Left lobe of liver (tissue), 2 donors: ENCODE results near the gene CD40LG. TPM values are rescaled to one million over a fixed set of nuclear protein-coding genes. Genes with fewer than 3 reads are reported as not detected.

Experiments
- ATAC-seq: fragments of 200-7000 bp; cut with Tn5 transposase; one replicate; pipeline ENCODE4 v1.9.1; 2020; ENCODE audit warnings: mild to moderate bottlenecking, moderate library complexity
- DNase-seq: peaks from one replicate; pipeline ENCODE4 v3.0.0-alpha.2; 2020; ENCODE audit warnings: low spot score
- total RNA-seq: library from RNA; stranded (reverse); gene quantifications from one replicate; pipeline ENCODE4 v1.2.1, GENCODE V29; 2021
- donor health status: DM: no; HTN: no; CAD: no; lungs with moderate emphysema.
- donor health status: DM: no; HTN: yes; CAD: no.

CD40LG gene
- 0.15 TPM for total RNA-seq

DNA sequence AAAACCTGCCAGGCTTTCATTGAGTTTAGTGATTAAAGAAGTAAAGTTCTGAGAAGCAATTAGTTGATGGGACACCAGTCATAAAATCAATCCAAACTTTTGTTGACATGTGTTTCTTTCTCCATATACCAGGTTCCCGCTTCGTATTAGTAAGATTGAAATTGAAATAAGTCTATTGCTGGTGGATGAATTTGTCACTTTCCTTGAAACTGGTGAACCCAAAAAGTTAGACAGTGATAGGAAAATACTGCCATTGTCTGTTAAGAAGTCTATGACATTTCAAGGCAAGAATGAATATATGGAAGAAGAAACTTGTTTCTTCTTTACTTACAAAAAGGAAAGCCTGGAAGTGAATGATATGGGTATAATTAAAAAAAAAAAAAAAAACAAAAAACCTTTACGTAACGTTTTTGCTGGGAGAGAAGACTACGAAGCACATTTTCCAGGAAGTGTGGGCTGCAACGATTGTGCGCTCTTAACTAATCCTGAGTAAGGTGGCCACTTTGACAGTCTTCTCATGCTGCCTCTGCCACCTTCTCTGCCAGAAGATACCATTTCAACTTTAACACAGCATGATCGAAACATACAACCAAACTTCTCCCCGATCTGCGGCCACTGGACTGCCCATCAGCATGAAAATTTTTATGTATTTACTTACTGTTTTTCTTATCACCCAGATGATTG, at the start of gene CD40LG:
TSS of gene CD40LG (plus strand) at position 482 of the 684 bp plus-strand sequence. CDS start at position 573, 91 bp downstream.
- ATAC-seq (no peak), DNase-seq (no peak)

DNA sequence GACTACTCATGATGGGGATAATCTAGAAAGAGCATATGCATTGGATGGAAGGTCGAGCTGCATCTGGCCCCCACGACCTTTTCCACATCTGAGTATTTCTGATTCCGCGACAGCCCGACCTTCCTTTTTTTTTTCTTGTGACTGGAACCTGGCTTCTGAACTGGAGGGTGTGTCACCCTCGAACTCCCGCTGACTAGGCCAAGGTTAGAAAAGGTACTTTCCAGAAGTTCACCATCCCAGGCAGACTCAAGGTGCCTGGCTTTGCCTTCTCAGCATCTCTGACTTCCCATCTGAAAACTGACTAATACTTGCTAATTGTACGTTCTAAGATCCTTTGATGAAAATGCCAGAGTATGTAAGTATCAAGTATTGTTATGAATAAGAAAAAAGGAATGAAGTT, 49.3 kb upstream of the CD40LG start:
- ATAC-seq (no peak), DNase-seq (no peak)

DNA sequence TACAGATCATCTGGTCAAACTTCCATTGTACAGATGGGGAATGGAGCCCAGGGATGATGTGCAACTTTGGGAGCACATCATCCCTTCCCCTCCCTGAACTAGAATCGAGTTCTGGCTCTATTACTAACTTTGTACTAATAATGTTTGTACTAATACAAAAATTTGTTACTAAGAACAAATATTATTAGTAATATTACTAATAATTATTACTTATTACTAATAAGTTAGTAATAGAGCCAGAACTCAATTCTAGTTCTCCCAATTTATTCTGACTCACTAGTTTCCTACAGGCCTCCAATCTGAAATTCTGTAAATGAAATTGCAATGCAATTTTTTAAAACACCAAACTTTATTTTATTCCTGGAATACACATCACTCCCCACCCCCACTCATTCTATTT, 47.9 kb upstream of the CD40LG start:
- ATAC-seq, result no peak
- no peak for DNase-seq

DNA sequence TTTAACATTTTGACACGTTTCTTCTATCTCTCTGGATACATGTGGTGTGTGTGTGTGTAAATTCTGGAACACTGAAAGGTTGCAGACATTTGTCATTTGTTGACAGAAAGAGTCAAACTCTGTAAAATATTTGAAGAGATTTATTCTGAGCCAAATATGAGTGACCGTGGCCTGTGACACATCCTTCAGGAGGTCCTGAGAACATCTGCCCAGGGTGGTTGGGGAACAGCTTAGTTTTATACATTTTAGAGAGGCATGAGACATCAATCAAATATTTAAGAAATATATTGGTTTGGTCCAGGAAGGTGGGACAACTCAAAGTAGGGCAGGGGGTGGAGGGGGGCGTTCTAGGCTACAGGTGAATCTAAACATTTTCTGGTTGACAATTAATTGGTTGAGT, 40.7 kb upstream of the CD40LG start:
- ATAC-seq (no peak), DNase-seq (no peak)

DNA sequence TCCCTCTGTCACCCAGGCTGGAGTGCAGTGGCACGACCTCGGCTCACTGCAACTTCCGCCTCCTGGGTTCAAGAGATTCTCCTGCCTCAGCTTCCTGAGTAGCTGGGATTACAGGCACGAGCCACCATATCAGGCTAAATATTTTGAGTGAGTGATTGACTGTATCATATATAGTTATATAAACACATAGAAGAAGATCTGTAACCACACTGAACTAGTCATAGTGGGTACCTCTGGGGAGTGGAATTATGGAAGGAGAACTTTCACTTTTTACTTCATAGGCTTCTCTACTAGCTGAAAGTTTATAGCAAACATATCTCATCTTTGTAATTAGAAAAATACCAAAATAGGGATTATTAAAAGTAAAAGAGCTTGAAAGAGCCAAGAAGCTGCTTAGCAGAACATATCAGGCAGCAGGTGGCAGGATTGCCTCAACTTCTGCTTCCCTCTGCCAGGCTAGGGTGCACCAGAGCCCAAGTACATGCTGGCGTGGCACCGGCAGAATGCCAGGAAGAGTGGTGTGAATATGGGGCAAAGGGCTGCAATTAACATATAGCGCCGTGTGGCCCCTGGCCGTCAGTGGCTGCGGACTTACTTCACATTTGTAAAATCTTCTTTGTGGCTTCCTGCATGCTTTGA, 39.5 kb upstream of the CD40LG start:
- ATAC-seq, result peak; percentile 77
- peak; percentile 46 for DNase-seq

DNA sequence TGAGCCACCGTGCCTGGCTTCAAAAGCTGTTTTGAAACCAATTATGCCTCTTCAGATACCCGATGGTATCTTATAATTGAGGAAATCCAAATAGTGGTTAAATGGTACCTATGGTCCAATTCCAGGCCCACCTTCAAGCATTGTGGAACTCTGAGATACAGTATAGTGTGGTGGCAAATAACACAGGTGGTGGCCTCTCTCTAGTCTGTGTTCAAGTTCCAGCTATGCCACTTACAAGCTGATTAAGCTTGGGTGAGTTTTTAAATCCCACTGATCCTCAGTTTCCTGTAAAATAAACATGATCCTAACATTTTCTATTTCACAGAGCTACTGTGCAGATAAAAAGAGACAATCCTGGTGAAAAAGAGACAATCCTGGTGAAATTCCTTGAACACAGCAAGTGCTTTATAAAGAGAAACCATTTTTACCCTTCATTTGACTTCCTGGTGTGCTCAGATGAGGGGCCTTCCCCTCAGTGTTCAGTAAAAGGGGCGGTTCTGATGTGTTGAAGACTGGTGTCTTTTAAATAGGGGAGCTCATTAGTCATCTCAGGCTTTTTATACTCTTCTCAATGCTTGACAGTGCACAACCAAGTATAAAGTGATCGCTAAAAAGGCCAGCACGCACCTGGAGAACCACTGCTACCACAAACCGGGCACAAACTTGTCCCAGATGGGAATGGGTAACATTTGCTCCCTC, 30.8 kb upstream of the CD40LG start:
- DNase-seq (no peak), ATAC-seq (no peak)

DNA sequence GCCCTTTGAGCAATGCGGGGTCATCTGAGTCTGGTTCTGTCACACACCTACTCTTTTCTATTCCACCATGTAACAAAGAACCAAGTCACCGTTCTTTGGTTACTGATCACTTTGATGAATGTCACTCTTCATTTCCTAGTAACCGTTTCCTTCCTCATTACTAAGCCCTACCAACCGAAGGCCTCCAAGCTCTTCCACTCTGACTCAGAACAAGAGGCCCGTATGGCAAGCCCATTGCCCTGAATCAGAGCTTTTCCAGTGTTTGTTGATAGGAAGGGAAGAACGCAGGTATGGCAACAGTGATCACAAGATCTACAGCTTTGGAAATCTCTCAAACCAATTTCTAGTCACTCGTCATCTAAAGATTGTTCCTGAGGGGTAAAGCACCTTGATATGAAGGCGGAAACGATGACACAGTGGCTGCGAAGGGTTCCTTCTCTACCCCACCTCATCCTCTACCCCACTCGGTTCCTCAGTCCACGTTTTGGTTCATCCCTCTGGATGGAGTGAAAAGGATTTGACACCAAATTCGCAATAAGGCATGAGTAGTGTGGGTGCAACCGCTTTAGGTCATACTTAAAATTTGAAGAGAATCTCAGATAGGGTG, 28.0 kb upstream of the CD40LG start:
- ATAC-seq (no peak), DNase-seq (no peak)

DNA sequence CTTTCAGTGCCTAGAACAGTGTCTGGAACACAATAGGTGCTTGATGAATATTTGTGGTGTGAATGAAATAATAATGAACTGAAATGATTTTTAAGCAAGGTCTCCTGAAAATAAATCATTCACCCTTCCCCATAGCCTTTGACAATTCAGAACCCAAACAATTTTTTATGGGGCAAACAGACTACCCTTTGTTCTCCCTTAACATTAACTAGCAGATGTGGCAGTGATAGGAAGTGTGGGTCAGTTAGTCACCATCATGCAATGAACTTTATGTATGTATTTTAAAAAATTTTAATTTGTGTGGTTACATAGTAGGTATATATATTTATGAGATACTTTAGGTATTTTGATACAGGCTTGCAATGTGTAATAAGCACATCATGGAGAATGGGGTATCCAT, 27.2 kb upstream of the CD40LG start:
- no peak for ATAC-seq
- DNase-seq, result no peak

DNA sequence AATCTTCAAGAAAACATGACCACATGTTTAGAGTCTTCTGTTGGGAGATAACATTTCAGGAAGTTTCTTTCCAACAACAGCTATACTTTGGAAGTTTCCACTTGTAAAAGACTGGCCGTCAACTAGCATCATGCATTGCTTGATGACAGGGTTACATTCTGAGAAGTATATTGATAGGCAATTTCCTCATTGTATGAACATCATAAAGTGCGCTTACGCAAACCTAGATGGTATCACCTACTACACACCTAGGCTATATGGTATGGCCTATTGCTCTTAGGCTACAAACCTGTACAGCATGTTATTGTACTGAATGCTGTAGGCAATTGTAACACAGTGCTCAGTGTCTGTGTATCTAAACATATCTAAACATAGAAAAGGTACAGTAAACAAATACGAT, 25.4 kb upstream of the CD40LG start:
- ATAC-seq (no peak), DNase-seq (no peak)

DNA sequence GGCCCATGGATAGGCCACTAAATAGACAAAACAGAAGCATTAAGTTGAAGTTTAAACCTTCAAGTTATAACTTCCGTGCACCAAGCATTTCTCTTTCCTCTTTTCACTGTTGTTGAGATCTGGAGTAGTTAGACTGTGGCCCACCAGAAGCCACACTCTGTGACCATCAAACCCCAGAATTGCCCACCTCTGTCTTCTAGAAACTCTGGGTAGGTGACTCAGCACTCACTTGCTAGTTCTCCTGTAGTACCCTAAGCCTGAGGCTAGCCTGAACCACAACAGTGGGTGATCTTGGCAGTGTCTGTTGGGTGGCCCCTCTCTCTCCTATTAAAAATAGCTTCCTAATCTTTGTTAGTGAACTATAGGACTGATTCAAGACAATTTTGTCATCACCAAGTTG, 24.6 kb upstream of the CD40LG start:
- ATAC-seq, result no peak

DNA sequence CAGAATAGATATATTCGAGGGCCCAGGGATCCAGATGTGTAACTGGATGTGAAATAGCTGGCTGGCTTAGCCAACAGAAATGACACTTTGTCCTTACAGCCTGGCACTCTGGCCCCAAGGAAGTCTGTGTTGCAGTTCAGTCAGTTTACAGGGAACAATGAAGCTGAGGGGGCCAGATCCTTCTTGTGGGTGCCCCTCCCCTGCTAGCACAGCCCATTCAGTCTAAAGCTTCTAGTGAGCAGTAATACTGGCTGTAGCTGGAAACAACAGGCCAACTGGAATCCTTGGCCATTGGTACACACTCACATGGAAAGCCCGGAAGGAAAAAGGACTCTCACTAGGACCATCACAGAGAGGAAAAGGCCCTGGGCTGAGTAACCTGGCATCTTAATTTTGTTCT, 22.7 kb upstream of the CD40LG start:
- DNase-seq (no peak), ATAC-seq (no peak)

More for the DNA sequence above, 24.6 kb upstream of the CD40LG start:
- DNase-seq, result no peak

DNA sequence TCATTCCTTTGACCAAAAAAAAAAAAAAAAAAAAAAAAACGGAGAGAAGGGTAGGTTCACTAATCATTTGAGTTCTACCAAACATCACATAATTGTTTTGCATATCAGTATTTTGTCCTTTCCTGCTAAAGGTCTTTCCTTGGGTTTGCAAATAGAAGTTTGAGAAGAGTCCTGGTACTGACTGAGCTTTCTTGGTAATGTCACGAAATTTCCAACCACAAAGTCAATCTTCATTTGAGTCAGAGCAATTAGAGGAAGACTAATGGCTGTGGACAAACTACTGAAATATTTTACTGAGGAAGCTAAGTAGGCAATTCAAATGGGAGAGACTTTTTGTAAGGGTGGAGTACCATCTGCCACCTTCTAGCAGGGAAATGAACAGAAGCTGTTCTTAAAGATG, 21.7 kb upstream of the CD40LG start:
- no peak for DNase-seq
- no peak for ATAC-seq

DNA sequence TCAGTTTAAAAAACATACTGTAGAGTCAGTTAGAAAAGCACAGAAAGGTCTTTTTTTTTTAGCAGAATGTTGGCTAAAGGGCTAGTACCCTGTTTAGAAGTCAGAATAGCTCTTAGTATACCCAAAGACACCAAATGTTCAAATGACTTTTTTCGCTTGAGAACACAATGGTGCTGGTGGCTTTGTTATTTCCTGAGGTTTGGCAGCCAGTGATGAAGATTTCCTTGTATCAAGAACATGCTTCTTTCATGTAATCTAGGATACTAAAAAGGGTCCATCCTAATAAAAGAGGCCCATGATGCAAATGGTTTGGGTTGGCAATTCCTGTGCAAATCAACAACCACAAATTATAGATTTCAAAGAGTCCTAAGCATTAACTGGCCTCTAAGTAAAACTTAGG, 21.1 kb upstream of the CD40LG start:
- no peak for DNase-seq
- no peak for ATAC-seq

DNA sequence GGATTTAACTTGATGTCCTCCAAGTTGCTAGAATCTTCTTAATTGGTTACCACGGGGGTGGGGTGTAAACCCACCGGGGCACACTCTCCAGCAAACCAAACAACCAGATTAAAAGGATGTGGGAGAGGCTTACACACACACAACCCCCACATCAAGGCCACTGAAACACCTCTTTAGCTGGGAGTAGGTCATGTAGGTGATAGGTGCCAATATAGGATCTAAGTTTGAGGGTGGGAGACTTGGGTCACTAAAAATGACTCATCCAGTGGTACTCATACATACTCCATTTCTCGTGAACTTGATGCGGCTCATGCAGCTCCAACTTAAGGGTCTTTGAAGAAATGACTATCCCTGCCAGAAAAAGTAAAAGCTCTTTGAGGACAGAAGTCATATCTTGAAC, 20.5 kb upstream of the CD40LG start:
- DNase-seq (no peak), ATAC-seq (no peak)

DNA sequence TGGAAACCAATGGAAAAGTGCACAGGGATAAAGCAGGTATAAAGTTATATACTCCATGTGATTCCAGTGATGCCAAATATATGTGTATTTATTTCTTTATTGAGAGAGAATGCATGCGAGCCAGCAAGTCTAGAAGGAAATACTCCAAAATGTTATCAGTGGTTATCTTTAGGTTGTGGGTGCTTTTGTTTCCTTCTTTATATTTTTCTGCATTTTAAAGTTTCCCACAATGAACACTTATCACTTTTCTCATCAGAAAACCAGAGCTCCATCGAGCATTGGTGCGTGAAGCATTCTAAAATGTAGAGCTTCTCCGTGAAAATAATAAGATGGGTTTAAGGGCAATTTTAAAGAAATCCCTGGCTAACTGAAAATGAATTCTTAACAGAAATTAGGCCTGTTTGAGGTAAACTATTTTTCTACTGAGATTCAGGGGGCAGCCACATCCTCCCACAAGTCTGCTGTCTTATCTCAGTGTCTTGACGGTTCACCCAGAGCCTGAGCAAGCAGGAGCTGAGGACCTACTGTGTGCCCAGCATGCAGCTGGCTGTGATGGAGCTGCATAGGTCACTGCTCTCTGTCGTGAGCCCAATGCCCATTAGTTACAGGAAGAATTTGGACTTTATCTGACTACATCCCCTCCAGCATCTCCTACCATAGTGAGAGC, 18.7 kb upstream of the CD40LG start:
- DNase-seq (no peak), ATAC-seq (no peak)

DNA sequence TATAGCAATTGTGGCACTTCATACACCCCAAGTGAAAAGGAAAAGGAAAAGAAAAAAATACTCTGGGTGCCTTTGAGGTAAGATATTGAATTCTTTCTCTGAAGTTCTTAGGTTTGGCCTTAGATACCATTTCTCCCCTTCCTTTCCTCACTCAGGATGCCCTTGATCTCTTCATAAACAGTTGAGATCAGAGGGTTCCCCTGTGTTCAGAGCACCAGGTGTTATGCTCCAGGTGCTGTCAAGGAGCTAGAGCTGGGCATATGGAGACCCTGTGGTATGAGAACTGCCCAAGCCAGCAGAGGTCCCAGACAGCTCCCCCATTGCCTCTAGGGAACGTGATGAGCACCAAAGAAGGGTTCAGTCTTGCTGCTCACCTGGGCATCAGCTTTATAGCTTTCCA, 17.1 kb upstream of the CD40LG start:
- ATAC-seq (no peak), DNase-seq (no peak)

DNA sequence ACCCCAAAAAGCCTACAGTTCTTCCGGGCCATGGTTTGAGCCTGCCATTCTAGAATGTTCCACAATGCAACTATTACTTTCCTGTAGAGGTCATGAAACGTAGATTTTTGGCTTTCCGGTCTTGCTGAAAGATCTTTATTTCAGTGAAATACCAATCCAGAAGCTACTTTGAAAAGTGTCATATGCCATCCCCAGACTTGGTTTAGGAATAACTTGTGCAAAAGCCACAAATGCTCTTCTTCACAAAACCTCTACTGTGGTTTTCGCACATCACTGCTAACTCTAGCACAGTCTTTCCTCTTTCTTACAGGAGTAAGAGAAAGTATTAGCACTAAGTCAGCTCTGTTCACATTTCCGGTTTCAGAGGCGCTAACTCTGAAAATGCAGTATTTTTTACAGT, 12.7 kb upstream of the CD40LG start:
- no peak for ATAC-seq
- DNase-seq, result no peak

DNA sequence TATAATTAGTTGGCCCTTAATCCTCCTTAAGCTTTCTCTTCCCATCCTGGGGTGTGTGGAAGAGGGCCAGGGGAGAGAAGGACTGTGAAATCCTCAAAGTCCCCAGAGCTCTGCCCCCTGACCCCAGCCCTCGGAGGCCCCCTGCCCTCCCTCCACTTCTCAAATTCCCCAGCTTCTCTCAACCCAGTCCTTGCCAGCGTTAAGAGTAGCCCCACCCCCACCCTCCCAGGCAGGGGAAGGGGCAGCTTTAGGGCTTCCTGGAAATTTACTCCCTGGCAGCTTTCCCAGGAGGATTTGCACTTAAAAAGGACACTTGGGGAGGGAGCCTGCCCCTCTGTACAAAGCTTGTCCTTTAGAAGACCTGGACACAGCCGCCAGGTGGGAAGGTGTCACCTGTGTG, 11.8 kb upstream of the CD40LG start:
- ATAC-seq (no peak), DNase-seq (no peak)

DNA sequence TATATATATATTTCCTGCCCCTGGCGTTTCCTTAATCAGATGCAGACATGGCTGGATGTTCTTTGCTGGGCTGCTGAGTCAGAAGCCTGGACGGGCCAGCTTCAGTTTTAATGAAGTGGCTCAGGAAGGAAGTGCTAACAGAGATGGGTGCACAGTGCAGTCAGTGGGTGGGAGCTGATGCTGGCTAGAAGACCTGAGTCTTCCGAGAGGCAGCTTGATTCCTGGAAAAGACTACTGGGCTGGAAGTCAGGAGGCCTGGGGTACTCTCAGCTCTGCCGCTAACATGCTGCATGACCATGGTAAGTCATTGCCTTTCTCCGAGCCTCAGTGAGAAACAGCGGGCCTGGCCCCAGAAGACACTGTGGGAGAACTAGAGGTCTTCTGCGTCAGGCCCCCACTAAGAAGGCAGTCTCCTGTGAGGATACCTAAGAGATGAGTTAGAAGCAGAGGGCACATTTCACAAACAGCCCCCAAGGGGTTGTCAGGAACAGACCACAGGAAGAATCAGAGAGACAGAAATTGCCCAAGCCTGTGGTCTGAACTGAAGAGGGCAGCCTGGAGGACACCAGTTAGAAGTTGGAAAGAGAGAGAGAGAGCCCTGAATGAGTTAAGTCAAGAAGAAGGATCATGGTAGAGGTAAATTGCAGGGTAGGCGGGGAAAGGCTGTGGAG, 8.3 kb upstream of the CD40LG start:
- ATAC-seq (no peak), DNase-seq (no peak)

DNA sequence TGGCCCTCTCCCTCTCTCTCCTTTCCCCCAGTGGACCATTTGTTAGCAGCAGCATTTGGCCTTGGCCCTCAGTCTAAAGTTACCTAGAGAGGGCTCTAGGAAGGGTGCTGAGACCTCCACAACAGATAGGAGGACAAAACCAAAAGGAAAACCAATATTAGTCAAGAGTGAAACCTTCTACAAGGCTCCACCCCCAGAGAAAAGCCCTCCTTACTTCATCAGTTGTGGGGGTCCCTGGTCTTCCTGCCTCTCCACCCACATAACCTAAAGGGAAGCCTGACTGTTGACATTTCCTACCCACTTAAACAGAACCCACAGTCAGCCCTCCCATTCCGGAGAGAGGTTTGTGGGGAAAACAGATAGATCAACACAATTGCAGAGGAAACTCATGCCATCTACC, 4.7 kb upstream of the CD40LG start:
- DNase-seq (no peak), ATAC-seq (no peak)
